Activated CD4-positive, CD25-positive, alpha-beta regulatory T cell treated with anti-CD3 and anti-CD28 coated beads, Interleukin-2, amount 50 U/mL, for 24 hours (primary cell): ENCODE results near the gene IL4.
A peak's percentile ranks its signal among the peaks of the same experiment; 100 is the strongest.
"Not testable (repeated sequence)": the region's sequence is repeated elsewhere in the genome, so short reads cannot be mapped to it uniquely, and the experiment has no call there.

Experiments used
- ATAC-seq, 2 donors: fragments of 150-1000 bp; cut with Tn5 transposase; one replicate each; pipeline ENCODE4 v1.10.0; 2021; ENCODE audit warnings: mild to moderate bottlenecking in 1 of 2, moderate library complexity in 1 of 2

IL4 gene

DNA sequence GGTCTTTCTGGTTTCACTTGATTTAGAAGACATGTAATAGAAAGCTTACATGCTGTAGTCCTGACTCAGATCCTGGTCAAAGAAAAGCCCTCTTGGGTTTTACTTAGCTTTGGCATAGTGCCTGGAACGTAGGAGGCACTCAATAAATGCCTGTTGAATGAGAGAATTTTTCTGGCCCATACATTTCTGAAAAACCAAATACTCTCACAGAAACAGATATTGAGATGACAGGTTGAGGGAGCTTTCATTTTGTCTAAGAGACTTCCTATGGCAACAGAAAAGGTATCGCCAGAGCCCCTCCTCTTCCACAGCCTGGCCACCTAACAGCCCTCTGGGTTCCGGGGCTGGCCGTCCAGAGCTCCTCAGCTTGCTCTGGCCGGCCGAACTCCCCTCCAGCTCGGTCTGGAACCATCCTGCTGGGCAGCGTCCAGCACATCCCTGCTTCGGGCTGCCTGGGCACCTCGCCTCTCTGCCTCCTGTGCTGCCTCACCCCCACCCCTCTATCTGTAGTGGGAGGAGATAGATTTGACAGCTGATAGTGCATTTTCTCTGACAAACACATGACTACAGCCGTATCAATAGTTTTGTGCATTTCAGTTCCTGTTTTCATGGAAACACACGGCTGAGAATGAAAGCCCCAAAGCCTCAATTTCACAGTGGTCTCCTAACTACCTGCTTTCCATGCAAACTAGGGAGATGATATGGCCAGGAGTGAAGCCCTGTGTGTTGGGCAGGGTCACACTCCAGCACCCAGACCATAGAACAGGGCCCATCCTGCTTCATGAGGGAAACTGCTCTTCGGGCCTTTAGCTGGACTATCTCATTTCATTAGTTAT, 1.1 kb downstream of the IL4 start:
- peak in 1 of 2 donors; percentile 30 for ATAC-seq

DNA sequence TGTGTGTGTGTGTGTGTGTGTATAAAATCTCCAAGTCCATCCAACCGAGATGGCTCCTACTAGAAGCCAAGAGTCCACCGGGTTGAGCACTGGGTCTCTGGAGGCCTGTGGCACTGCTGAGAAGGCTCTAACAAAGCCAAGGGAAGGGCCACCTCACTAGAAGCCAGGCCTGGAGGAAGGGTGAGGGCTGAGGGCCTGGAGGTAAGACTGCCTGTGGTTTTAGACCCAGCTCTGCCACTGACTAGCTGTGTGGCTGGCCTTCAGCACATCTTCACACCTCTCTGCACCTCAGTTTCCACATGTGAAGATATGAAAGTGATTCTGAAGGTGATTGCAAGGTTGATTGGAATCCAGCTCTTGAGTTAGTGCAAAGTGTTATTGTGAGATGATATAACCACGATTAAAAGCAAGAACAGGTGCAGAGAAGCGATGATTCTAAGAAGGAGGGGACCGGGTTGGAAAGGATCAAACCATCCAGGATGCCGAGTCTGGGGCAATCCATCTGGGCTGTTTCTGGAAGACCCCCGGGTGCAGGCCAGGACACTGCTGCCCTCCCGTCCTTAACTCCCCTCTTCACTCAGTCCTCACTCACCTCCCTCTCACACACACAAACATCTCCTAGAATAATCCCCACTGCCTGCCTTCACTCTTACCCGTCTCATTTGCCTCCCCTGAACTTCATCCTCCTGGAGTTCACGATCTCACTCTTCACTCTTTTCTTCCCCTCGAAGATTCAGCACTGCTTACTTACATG, 2.3 kb downstream of the IL4 start:
- no peak for ATAC-seq

DNA sequence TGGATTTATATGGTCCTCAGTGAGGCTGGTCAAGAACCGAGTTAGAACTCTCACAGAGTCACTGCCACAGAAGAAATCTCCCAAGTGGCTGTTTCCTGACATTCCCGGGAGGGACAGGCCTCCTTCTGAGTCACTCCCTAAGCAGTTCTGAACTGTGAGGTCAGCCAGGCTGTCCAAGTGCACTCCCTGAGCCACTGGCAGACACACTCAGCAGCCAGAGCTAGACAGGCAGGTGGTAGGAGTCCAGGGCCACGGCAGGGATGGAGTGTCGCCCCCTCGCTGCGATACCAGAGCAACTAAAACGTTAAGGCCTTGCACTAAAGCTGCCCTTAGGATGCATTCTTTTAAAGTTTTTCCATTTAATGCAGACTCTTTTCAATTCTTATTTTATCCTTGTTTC, 3.4 kb downstream of the IL4 start:
- no peak for ATAC-seq

DNA sequence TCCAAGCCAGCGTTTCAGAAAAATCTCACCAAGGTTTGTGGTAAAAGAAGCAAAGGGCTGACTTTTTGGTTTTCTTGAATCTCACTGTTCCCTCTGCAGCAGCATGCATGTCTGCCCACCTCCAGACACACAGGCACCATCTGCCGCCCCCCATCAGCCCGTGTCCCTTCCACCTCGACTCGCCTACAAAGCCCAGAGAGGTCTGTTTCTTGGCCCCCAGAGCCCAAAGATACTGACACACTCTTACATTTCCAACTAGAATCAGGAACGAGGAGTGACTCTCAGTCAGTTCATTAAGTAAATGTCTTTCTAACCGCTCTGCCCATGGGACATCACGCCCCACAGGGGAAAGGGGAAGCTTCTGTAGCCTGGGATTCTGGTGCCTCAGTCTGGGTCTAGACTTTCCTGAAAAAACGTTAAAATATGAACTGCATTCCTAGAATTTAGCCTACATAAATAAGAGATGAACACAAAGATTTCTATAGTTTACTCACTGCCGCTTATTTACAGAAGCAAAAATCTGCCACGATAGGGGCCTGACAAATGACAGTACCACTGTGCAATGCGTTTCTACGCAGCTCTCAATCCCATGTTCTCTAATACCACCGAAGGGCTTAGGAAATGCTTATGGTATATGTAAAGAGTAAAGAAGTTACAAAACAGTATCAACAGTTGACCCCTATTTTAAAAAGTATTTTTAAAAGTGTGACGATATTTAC, 4.1 kb downstream of the IL4 start:
- ATAC-seq = no peak

DNA sequence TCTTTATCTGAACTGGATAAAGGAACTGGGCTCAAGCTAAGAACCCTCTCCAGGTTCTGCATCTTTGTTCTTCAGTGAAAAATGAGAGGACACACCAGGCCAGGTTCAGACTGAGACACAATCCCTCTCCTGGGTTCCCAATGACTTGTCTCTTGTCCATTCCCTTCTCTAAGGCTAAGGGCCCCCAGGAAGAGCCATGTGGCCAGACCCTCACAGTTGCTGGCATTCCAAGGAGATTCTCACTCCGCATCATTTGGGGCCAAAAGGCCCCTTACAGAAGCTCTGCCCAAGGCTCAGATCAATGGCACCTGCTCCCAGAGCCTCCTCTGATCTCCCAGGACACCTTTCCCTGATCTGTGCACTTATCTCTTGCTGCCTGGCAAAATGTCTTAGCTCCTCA, 4.9 kb downstream of the IL4 start:
- ATAC-seq = no peak

DNA sequence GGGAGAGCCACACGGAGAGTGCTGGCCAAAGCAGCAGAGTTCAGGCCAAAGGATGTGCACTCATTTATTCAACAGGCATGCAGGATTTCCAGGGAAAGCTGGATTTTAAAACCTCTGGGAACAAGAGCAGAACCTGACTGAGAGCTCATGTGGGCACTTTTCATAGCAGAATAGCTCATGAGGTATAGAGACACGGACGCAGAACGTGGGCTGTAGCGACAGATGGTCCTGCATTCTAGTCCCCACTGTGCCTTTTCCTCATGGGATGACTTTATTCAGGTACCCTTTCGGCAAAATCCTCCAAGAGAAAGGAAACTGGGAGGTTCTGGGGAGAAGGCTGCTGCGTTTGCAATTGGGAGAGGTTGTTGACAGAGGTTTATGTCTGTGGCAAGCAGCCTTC, 5.4 kb downstream of the IL4 start:
- no peak for ATAC-seq

DNA sequence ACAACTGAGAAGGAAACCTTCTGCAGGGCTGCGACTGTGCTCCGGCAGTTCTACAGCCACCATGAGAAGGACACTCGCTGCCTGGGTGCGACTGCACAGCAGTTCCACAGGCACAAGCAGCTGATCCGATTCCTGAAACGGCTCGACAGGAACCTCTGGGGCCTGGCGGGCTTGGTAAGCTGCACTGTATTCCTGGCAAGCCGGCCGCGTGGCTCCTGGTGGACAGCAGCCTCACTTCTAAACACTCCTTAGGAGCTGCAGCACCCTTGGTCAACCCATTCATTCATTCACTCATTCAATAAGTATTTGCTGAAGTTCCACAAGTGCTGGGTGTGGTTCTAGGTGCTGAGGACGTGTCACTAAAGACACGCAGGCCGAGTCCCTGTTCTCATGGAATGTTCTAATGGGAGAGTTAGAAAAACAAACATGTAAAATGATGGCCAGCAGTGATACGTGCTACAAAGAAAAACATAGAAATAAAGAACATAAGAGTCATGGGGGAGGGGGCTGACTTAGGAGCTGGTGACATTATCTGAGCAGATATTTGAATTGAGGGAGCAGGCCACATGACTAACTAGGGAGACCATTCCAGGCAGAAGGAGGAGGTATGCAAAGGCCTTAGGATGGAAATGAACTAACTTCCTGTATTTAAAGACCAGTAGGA, 6.1 kb downstream of the IL4 start:
- no peak for ATAC-seq

DNA sequence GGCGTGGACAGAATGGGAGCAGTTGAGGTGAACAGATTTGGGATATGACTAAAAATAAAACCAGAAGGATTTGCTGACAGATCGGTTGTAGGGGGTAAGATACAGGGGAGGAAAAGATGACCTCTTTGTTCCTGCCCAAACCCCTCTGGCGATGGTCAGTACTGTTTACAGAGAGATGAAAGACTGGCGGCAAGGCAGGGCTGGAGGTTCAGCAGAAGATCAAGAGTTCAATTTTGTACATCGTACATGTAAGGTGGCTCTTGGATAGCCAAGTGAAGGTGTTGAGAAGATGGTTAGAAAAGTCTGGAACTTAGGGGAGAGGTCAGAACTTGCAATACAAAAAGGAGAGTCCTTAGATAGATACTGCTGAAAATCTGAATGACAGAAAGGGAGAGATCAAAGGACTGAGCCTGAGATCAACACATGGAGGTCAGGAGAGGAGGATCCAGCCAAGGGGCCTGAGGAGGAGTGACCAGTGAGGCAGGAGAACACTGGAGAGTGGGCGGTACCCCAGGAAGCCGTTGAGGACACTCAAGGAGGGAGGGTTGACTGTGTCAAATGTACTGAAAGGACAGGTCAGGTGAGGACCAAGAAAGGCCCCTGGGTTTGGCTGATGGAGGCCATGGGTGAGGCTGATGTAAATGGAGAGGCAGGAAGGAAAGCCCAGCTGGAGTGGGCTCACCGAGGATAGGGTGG, 7.1 kb downstream of the IL4 start:
- ATAC-seq = no peak

DNA sequence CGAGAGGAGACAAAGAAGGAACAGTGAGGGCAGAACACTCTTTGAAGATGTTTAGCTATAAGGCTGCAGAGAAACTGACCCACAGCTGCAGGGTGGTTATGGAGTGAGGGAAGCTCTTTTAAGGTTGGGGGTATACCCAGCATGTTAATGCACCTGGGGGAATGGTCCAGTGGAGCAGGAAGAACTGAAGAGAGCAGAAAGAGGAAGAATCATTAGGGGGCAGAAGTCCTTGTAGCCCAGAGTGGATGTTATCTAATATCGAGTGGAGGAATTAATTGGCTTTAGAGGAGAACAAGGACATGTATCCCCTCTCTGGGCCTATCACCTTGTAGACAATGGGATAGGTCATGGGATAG, 7.7 kb downstream of the IL4 start:
- no peak for ATAC-seq

DNA sequence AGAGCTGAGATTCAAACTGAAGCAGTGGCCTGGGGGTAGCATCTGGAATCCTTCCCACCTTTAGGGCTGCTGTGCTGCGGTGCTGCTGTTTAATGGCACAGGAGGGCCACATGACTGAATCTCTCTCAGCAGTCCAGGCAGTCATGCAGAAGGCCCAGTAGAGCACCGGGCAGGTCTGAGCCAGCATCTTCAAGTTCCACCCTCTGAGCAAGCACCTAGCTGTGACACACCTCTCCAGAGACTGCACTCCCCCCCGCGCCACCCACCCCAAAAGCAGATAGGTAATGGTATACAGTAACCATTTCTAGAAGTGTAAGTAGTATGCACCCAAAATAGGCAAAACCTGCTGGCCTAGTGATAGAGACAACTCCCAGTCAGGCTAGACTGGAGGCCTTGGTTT, 8.2 kb downstream of the IL4 start:
- ATAC-seq = no peak

DNA sequence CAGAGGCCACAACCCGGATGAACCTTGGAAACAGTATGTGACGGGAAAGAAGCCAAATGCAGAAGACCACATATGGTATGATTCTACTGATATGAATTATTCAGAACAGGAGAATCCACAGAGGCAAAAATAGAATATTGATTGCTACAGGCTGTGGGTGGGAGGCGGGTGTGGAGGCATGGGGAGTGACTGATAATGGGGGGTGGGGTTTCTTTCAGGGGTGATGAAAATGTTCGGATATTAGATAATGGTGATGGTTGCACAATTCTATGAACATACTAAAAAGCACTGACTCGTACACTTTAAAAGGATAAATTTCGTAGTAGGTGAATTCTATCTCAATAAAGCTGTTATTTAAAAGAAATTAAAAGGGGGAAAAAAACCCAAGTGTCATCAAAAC, 10.7 kb downstream of the IL4 start:
- no peak for ATAC-seq

DNA sequence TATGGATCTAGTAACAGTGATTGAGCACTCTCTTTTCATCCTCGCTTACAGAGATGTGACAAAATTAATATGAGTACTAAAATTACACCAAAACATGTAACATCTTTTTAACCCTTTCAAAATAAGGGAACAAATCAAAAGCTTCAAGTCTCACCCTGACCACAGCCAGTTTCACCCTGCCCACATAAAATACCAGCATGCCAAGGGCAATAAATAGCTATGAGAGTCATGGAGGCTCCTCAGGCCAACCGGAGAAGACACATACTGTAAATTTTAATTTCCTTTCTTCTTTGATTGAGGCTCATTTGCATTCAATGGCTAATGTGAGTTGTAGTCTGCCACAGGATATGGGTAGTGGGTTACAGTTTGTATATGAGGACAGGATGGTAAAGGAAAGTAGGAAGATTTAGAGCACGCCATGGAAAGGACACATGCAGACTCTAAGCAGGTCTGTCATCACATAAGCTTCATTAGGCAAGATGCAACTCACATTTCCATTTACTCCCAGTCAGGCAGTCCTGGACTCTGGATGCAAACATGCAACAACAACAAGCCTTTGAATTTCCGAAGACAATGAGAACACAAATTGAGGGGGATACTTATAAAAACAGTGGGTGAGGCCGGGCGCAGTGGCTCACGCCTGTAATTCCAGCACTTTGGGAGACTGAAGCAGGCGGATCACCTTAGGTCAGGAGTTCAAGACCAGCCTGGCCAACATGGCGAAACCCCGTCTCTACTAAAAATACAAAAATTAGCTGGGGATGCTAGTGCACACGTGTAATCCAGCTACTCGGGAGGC, 11.3 kb downstream of the IL4 start:
- ATAC-seq = no peak

DNA sequence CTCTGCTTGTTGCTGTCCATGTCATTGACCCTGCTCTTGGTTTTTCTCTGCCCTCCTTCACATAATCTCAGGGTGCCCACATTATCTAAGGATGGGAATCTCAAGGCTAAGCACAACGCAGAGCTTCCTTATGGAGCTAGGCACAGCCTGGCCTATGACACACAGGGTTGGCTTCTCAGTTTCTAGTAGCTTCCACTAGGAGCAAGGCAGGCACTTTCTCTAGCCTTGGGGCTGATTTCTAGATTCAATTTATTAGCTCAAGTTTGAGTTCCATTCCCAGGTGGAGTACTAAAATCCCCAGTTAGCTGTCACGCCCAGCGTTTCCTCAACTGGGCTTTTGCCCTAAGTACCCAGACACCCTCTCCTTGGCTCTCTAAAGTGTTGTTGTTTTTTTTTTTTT, 12.4 kb downstream of the IL4 start:
- ATAC-seq = no peak

DNA sequence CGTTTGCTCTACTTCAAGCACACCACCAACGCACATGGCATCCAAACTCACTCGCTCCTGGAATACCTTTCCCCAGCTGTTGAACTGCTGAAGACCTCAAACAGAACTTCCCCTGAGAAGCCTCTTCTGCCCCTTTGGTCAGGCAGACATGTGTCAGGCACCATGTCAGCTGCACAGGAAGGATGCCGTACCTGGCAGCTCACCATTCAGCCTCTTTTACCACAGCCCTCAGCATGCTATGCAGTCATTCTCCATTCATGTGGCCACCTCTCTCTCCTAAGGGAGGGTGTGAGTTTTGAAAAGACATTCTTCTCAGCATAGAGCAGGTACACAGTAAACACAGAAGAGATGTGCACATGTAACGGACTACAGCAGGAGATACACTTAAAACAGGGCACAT, 14.2 kb downstream of the IL4 start:
- ATAC-seq = peak; percentile 48 to 57

DNA sequence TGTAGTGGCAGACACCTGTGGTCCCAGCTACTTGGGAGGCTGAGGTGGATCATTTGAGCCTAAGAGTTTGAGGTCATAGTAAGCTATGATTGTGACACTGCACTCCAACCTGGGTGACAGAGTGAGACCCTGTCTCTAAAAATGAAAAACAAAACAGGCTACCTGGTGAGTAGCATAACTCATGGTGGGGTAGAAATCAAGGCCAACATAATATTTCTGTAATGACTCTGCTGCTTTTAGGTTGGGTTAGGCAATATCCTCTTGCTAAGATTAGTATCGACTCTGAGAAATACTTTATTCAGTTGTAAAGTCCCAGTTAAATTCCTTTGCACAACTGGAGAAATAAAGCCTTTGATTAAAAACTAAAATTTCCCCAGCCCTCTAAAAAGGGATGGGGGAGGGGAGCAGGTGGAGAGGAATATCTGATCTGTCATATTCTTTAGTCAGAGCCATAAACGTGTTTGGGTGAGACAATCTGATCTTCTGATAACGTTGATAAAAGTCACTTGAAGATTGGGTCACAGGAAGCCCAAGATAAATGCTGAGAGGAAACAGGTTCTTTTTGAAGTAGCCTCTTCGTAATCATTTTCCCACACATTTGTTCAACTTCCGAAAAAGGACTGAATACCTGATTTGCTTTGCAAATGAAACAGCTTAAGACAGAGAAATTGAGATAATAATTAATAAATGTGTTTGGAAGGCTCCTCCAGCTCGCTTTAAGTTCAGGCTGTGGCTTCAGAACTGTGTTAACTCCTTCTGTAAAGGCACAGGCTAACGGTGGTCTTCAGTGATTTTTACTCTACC, 14.9 kb downstream of the IL4 start:
- ATAC-seq = peak; percentile 80 to 81

DNA sequence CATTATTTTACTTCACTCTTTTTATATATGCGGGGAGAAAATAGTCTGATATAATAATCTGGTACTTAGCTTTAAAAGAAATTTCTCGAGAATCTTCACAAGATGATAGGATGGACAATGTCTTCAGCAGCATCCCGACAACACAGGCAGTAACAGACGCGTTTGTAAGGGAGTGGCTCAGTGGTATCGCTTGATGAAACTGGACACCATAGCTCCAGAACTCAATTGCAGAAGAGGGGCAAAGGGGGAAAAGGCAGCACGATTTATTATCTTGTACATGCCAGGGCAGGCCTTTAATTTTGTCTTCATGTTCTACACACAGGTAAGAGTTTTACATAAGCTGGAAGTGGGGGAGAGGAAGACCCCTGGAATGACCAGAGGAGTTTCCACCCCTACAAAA, 15.7 kb downstream of the IL4 start:
- ATAC-seq = no peak

DNA sequence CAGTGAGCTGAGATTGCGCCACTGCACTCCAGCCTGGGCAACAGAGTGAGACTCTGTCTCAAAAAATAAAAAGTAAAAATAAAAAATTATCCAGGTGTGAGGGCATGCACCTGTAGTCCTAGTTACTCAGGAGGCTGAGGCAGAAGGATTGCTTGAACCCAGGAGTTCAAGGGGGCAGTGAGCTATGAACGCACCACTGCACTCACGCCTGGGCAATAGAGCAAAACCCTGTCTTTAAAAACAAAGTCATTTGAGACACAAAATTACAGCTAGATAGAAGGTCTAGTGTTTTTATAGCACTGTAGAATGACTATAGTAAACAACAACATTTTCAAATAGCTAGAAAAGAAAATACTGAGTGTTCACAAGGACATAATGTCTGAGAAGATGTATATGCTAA, 16.4 kb downstream of the IL4 start:
- no peak for ATAC-seq

DNA sequence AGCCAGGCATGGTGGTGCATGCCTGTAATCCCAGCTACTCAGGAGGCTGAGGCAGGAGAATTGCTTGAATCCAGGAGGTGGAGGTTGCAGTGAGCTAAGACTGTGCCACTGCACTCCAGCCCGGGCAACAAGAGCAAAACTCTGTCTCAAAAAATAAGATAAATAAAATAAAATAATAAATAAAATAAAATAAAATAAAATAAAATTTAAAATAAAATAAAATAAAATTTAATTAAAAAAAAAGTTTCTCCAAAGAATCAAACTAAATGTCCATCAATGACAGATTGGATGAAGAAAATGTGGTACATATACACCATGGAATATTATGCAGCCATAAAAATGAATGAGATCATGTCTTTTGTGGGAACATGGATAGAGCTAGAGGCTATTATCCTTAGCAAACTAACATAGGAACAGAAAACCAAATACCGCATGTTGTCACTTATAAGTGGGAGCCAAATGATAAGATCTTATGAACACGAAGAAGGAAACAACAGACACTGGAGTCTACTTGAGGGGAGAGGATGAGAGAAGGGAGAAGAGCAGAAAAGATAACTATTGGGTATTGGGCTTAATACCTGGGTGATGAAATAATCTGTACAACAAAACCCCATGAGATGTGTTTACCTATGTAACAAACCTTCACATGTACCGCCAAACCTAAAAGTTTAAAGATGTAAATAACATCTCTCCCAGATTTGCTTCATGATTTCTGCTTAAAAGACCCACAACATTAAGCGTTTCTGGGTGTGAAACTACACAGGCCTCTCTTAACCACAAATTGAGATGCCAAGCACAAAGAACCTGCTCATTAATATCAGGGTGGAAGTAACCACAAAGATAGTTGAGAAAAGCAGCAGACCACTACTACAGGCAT, 18.2 kb downstream of the IL4 start:
- not testable (repeated sequence) for ATAC-seq

DNA sequence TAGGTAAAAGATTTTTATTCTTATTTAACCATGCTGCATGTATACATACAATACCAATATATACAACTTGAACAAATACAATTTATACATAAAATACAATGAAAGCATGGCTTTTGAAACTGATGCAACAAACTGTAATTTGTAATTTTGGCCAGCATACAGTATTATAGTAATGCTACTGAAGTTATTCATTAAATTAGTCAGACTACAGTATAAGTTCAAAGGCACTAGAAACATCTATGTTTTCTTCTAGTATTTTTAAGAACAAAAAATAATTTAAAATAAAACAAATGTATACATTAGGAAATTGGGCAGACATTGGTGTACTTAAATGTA, 18.8 kb downstream of the IL4 start:
- no peak for ATAC-seq

DNA sequence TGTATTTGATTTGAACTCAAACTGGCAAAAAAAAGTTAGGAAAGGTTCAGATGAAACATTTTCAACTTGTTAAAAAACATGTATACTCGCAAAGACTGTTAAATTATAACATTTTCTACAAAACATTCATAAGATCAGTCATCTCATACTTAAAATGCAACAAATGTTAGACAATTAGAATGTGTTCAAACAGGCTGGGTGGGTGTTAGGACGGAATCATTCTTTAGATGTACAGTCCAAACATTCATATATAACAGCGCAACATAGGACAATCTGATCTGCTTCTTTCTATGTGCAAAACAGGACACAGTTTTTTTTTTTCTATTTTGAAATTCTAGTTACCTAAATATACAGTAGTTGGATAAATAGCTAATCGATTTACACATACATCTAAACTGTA, 22.2 kb downstream of the IL4 start:
- no peak for ATAC-seq
